ENCODE measurements around the gene INPP5E. TPM values are rescaled to one million over a fixed set of nuclear protein-coding genes. Genes with fewer than 3 reads are reported as not detected.
"Not testable (repeated sequence)": the region's sequence is repeated elsewhere in the genome, so short reads cannot be mapped to it uniquely, and the experiment has no call there.

The INPP5E gene
- total RNA-seq, 1 donor: 8.2 TPM

DNA sequence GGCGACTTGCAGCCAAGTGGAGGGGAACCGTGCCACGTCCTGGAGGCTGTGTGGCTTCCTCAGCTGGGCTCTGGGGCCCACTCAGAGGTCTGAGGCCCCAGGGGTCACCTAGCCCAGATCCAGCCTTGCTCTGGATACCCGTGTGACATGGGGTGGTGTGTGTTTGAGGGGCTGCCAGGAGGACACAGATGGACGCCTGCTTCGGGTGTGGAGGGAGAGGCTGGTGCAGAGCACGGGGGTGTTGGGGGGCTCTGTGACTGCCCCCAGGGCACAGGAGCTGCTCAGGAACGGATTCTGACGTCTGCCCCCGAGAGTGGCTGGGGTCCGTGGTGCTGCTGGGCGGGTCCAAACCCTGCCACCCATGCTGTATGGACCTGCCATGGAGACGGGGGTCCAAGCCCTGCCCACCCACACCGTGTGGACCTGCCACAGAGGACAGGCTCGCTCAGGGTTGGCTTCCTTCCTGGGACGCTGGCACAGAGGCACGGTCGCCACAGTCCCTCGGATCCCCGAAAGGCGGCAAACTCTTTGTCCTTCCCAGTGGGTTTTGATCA lies 10.5 kb downstream of the INPP5E start:
- H3K4me3 ChIP-seq (ENCODE audit: low read depth, low read length): no peak overlapping the region
- TF ChIP-seq CTCF (IDR thresholded peaks at IDR 0.05; ENCODE audit: insufficient read depth, low read depth, low read length): no peak
- DNase-seq (ENCODE audit: low read depth): no peak

- no peak for DNase-seq (ENCODE audit: low read depth)
- no peak overlapping the region for H3K4me3 ChIP-seq (ENCODE audit: low read depth, low read length)
- no peak for TF ChIP-seq CTCF (IDR thresholded peaks at IDR 0.05; ENCODE audit: insufficient read depth, low read depth, low read length)
Measured at GRCh38 chr9:136426787-136427186, 12.9 kb downstream of the INPP5E start.

DNA sequence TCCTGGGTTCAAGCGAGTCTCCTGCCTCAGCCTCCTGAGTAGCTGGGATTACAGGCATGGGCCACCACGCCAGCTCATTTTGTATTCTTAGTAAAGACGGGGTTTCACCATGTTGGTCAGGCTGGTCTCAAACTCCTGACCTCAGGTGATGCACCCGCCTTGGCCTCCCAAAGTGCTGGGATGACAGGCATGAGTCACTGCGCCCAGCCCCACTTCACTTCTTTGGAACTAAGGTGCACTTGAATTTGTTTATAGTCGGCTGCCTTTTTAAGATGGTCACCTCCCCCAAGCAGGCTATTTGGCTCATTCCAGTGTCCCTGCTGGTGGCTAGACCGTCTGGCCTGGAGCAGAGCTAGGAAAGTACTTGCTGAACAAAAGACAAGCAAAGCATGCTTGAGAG lies 14.3 kb downstream of the INPP5E start:
- not testable (repeated sequence) for DNase-seq (ENCODE audit: low read depth); H3K4me3 ChIP-seq (ENCODE audit: low read depth, low read length)

GRCh38 chr9:136424750-136425362 lies 14.8 kb downstream of the INPP5E start:
- H3K4me3 ChIP-seq (ENCODE audit: low read depth, low read length): no peak overlapping the region
- TF ChIP-seq CTCF (IDR thresholded peaks at IDR 0.05; ENCODE audit: insufficient read depth, low read depth, low read length): no peak
- no peak for DNase-seq (ENCODE audit: low read depth)

GRCh38 chr9:136423432-136424146 lies 16.1 kb downstream of the INPP5E start:
- TF ChIP-seq CTCF (IDR thresholded peaks at IDR 0.05; ENCODE audit: insufficient read depth, low read depth, low read length): no peak
- DNase-seq (ENCODE audit: low read depth): no peak

GRCh38 chr9:136422876-136423275 lies 16.8 kb downstream of the INPP5E start:
- TF ChIP-seq CTCF (IDR thresholded peaks at IDR 0.05; ENCODE audit: insufficient read depth, low read depth, low read length): no peak
- DNase-seq (ENCODE audit: low read depth): no peak
- H3K4me3 ChIP-seq (ENCODE audit: low read depth, low read length): no peak overlapping the region

More at GRCh38 chr9:136423432-136424146, 16.1 kb downstream of the INPP5E start:
- no peak overlapping the region for H3K4me3 ChIP-seq (ENCODE audit: low read depth, low read length)

DNA sequence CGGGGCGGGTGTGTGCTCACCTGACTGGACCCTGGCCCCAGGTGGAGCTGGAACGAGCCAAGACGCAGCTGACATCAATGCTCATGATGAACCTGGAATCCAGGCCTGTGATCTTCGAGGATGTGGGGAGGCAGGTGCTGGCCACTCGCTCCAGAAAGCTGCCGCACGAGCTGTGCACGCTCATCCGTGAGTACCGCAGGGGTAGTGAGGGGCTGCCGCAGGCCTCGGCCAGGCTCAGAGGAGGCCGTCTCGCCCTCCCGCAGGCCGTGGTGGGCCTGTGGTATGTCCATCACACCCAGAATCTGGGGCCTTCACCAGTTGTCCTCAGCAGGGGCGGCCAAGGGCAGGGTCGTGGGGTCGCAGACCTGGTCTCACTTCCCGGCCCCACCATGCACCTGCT lies 17.9 kb downstream of the INPP5E start:
- H3K4me3 ChIP-seq (ENCODE audit: low read depth, low read length): no peak overlapping the region
- TF ChIP-seq CTCF (IDR thresholded peaks at IDR 0.05; ENCODE audit: insufficient read depth, low read depth, low read length): no peak
- DNase-seq (ENCODE audit: low read depth): no peak

All from fibroblast of villous mesenchyme (primary cell).